ENCODE measurements around the gene CFAP54. TPM values are rescaled to one million over a fixed set of nuclear protein-coding genes. Genes with fewer than 3 reads are reported as not detected.

The CFAP54 gene
- total RNA-seq, 1 donor from 2014 or later, result 0.64 TPM

DNA sequence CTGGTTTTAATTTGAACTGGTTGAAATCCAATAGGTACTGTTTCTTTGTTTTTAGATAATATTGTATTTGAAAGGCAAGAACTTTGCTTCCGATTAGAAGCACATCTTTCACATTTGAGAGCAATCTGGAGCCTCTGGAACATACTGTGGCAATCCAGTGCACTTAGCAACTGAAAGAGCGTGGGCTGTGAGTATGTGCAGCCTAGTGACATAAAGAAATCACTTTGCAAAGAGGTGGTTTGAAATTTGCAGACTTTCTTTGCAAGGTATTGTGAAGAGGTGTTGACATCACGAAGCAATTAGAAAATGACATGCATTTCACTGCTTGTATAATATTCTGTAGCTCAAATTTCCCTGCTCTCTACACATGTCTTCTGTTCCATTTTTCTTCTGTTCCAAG is 23.5 kb upstream of the CFAP54 start:
- Mint-ChIP-seq H3K27ac (no peak overlapping the region), H3K9me3 (peaks cover 6% of the 10 kb centered on the region), H3K36me3 (ENCODE audit: low read depth) (no peaks in the 10 kb centered on the region), H3K4me3 (no peak overlapping the region), H3K27me3 (no peaks in the 10 kb centered on the region), H3K4me1 (no peaks in the 10 kb centered on the region)
- TF ChIP-seq, protein P1, sequence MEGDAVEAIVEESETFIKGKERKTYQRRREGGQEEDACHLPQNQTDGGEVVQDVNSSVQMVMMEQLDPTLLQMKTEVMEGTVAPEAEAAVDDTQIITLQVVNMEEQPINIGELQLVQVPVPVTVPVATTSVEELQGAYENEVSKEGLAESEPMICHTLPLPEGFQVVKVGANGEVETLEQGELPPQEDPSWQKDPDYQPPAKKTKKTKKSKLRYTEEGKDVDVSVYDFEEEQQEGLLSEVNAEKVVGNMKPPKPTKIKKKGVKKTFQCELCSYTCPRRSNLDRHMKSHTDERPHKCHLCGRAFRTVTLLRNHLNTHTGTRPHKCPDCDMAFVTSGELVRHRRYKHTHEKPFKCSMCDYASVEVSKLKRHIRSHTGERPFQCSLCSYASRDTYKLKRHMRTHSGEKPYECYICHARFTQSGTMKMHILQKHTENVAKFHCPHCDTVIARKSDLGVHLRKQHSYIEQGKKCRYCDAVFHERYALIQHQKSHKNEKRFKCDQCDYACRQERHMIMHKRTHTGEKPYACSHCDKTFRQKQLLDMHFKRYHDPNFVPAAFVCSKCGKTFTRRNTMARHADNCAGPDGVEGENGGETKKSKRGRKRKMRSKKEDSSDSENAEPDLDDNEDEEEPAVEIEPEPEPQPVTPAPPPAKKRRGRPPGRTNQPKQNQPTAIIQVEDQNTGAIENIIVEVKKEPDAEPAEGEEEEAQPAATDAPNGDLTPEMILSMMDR (IDR thresholded peaks at IDR 0.05), result no peak
- DNase-seq, result no peak
- ChIA-PET CTCF (no interaction called here), POLR2A (no interaction called here)
- intact Hi-C loops (cut with micrococcal nuclease), result no loop called here
- no peak for ATAC-seq (ENCODE audit: low read depth)

DNA sequence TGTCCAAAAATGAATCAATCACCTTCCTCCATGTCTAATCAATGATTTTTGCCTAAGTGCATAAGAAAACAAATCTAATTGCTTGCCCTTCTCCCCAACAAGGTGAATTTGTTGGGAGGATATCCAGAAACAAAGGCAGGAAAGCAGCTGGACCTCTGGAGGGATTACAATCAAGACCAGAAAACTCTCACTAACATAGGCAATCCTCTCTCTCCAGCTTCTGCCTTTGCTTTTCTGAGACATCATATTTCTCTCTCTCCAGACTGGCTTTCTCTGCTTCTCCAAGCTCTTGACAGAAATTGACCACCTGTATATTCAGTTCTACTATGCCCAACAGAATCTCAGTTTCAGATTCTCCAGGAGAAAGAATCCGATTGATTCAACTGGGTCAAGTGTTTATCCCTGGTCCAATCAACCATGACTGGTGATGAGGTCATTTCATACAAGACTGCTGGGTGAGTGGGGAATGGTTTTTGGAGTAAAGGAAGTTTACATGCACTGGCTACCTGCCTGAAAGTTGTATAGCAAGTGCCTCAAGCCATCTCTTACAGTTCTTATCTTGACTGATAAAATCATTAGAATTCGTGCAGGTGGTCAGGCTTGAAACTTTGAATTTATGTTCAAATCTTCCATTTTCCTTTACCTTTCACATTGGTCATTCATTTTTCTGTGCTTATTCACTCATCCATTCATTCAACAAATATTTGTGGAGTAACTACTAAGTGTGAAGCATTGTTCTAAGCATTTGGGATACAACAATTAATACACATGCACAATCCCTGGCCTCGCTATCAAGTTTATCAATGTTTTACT is 22.2 kb upstream of the CFAP54 start:
- TF ChIP-seq, protein P1 (IDR thresholded peaks at IDR 0.05), result no peak
- Mint-ChIP-seq H3K4me1 (no peaks in the 10 kb centered on the region), H3K36me3 (ENCODE audit: low read depth) (no peaks in the 10 kb centered on the region), H3K27ac (no peak overlapping the region), H3K27me3 (no peaks in the 10 kb centered on the region), H3K4me3 (no peak overlapping the region), H3K9me3 (peaks cover 6% of the 10 kb centered on the region)
- ChIA-PET CTCF (no interaction called here), POLR2A (no interaction called here)
- DNase-seq (no peak), ATAC-seq (ENCODE audit: low read depth) (no peak)
- intact Hi-C loops (cut with micrococcal nuclease), result no loop called here

DNA sequence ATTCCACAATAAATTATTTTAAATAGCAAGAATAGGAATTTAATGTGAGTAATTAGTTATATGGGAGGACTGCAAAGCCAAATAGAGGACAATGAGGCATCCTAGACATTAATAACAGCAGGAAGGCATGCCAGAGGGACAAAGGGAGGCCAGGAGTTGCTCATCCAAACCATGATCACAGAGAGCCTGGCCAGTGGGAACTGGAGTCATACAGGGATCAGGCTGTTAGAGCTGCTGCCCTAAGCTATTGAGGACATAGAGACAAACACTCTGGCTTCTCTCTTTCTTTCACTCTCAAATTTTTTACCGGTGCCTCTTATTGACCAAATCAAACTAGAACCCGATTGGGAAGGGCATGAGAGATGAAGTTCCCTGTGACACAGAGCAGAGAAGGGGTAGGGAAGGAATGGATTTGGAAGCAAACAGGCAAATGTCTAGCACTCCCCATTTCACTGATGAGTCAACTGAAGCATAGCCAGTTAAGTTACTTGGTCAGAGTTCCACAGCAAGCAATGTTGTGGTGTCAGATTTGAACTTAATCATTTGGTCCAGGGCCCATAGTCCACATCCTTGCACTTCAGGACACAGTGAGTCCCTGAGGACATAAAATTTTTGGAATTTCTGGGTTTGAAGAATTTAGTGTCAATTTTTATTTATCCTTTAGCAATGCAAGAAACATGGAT is 17.9 kb upstream of the CFAP54 start:
- Mint-ChIP-seq H3K4me3 (no peak overlapping the region), H3K9me3 (peaks cover 6% of the 10 kb centered on the region), H3K4me1 (no peaks in the 10 kb centered on the region), H3K27ac (no peak overlapping the region), H3K27me3 (peaks cover 2% of the 10 kb centered on the region), H3K36me3 (ENCODE audit: low read depth) (no peaks in the 10 kb centered on the region)
- ATAC-seq (ENCODE audit: low read depth), result no peak
- no peak for DNase-seq
- intact Hi-C loops (cut with micrococcal nuclease), result no loop called here
- ChIA-PET POLR2A (no interaction called here), CTCF (no interaction called here)
- TF ChIP-seq, protein P1 (IDR thresholded peaks at IDR 0.05), result no peak

DNA sequence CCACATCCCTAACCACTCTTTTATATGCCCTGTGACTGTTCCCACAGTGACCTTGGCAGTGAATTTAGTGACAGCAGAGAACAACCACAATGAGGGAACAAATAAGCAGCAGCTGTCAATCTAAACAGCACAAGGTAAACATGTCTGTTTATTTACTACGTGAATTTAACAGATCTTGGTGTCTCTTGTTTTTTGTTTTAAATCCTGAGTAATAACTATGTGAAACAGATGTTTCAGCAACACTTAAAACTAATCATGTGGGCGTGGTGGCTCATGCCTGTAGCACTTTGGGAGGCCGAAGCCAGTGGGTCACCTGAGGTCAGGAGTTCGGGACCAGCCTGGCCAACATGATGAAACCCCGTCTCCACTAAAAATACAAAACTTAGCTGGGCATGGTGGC is 17.0 kb upstream of the CFAP54 start:
- Mint-ChIP-seq H3K9me3 (peaks cover 6% of the 10 kb centered on the region), H3K4me3 (no peak overlapping the region), H3K27me3 (peaks cover 2% of the 10 kb centered on the region), H3K36me3 (ENCODE audit: low read depth) (no peaks in the 10 kb centered on the region), H3K27ac (no peak overlapping the region), H3K4me1 (no peaks in the 10 kb centered on the region)
- CTCF ChIA-PET, result no interaction called here
- ATAC-seq (ENCODE audit: low read depth) (no peak), DNase-seq (no peak)
- TF ChIP-seq, protein P1 (IDR thresholded peaks at IDR 0.05), result no peak
- intact Hi-C loops (cut with micrococcal nuclease), result no loop called here
- POLR2A ChIA-PET, result no interaction called here

DNA sequence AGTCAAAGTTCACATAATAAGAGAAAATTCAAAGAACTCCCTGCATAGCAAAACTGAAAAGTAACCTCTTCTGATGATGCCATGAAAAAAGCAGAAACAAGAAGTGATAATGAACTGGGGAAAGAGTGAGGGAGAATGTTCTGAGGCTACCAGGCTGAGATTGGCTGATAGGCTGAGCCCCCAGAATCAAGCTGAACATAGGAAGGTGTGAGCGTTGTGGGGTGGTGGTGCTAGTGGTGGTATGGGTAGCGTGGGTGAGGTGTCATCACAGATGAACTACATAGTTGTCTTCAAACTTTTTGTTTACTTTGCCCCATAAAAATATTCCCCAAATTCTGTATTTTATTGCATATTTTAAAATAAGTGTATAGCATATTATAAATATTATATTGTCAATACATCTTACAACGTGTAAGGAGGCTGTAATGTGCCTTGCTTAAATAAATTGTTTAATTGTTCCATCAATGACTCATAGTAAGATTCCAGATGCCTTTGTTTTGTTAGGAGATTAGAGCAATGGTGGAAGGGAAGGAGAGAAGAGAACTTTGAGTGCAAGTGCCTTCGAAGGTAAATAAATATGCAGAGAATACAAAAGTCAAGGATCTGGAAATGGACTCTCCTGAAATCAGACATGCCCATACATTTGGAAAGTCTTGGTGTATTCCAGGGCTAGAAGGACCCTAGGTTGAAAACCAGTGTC is 15.8 kb upstream of the CFAP54 start:
- DNase-seq, result no peak
- Mint-ChIP-seq H3K36me3 (ENCODE audit: low read depth) (no peaks in the 10 kb centered on the region), H3K4me1 (no peaks in the 10 kb centered on the region), H3K27ac (no peak overlapping the region), H3K4me3 (no peak overlapping the region), H3K27me3 (peaks cover 2% of the 10 kb centered on the region), H3K9me3 (peaks cover 6% of the 10 kb centered on the region)
- CTCF ChIA-PET, result no interaction called here
- ATAC-seq (ENCODE audit: low read depth), result no peak
- TF ChIP-seq, protein P1 (IDR thresholded peaks at IDR 0.05), result no peak
- POLR2A ChIA-PET, result no interaction called here
- intact Hi-C loops (cut with micrococcal nuclease), result no loop called here

Data from activated B cell treated with CpG ODN at 0.5 μM for 24 hours (primary cell).